GM19372 (cell line): Measurements from ENCODE around the gene NPR2.

ENCODE experiments used
- ATAC-seq: cut with Tn5 transposase; IDR thresholded peaks from one replicate; pipeline ENCODE4 v1.9.1; 2021; ENCODE audit warnings: mild to moderate bottlenecking, low read depth, moderate library complexity; ENCODE audit not compliant: unreplicated experiment

Gene NPR2

GRCh38 chr9:35791297-35791921, at the start of gene NPR2:
TSS of gene NPR2 (plus strand) at chr9:35791591. CDS start at chr9:35792409, 818 bp downstream.
- ATAC-seq: no peak

DNA sequence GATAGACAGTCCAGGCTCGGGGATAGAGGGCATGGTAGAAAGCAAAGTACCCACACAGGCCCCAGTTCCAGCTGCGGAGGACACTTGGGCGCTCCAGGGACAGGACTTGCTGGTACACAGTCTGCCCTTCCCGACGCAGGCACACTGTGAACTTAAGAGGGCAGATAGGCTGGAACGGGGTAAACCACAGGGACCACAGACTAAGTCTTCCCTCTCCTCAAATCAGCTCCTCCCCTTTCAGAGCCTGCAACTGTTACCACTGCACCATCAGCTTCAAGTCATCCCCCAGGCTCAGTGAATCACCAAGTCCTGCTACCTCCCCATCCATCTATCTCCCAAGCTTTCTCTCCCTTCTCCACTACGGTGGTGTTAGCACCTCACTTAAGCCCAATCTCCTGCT, 49.7 kb upstream of the NPR2 start:
- ATAC-seq: no peak

DNA sequence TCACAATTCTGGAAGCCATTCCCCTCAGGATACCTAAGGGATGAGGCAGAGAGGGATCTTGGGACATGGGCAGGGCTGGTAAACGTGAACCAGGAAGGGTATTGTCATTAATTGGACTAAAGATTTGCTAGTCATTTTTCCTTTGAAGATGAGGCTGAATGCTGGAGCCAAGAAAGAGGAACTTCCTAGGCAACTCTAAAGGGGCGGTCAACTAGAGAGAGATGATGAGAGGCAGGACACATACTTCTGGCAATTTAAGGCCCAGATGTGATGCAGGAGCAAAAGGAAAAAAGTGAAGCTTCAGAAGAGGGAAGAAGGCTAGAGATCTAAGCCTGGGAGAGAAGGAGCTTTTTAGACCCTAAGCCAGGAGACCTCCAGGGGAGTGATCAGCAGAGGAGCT, 47.9 kb upstream of the NPR2 start:
- no peak for ATAC-seq

DNA sequence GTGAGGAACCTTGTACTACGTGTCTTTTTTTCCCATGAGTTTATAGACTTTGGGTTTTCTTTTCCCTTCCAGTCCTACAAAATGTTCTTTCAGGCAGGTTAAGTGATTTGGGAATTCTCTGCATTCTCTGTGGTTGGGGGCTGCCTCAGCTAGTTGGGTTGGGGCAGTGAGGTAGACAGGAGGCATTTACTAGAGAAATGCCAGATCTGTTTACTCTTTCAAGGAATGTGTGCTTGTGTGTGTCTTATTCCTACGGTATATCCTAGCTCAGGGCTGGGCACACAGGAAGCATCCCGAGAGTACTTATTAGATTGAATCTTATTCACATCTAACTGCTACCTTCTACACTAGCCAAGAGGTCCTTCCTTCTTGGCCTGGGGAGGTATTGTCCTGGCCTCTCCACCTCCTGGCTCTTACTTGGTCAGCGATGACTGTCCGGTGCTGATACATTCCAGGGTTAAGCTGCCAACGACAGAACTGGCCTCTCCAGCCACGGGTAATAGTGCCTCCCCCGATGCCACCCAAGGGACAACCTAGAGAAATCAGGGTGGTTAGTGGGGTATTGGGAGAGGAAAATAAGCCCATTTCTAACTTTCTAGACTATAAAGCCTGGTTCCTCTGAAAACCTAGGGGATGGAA, 47.4 kb upstream of the NPR2 start:
- ATAC-seq: no peak

DNA sequence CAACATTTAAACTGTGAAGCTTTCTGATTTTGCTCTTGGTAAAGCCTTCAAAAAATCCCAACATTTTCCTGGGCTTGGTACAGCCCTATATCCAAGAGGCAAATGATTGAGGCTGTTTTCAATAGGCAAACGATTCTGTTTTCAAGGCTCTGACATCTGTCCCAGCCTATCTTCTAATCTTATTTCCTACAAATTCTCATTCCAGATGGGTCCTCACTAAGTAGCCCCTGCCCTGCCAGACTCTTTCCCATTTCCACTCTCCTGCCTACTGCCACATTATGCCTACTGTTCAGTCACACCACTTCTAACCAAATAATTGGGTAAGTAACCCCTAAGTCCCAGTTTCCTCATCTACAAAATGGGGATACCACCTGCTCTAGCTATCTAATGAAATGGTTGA, 45.8 kb upstream of the NPR2 start:
- no peak for ATAC-seq

GRCh38 chr9:35746583-35746982, 44.8 kb upstream of the NPR2 start:
- ATAC-seq: no peak

GRCh38 chr9:35748242-35748857, 43.0 kb upstream of the NPR2 start:
- no peak for ATAC-seq

DNA sequence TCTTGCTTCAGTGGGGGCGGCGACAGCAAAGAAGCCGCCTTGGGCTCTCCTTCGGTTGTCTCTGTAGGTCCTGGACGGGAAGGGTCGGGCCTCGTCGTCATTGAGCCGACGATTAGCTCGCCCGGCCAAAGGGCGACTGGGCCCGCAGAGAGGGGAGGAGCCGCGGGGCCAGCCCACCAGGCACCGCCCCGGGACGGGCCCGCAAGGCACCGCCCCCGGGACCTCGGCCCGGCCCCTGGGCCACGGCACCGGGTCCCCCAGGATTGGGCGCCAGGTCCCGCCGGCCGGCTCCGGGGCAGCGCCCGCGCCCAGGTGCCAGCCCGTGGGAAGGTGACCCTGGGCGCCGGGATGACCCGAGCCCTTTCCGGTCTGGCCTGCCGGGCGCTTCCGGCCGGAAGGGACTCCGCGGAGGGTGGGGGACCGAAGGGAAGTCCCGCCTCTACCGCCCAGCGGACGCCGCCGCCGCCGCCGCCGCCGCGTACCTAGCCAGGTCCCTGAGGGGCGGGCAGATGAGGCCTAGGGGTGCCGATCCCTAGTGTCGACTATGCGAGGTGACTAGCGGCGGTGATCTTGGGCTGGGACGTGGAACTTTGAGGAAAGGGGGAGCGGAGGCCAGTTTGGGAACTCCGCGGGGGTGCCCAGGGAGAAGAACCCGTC, 42.4 kb upstream of the NPR2 start, which contains the start of the genes GBA2 and RGP1:
Gene GBA2 (minus strand): TSS at position 371 of the 657 bp plus-strand sequence. CDS start 524 bp downstream, outside the sequence.
Gene RGP1 (plus strand): TSS at position 430 of the 657 bp plus-strand sequence. CDS start 469 bp downstream, outside the sequence.
- ATAC-seq: peak; percentile 79

DNA sequence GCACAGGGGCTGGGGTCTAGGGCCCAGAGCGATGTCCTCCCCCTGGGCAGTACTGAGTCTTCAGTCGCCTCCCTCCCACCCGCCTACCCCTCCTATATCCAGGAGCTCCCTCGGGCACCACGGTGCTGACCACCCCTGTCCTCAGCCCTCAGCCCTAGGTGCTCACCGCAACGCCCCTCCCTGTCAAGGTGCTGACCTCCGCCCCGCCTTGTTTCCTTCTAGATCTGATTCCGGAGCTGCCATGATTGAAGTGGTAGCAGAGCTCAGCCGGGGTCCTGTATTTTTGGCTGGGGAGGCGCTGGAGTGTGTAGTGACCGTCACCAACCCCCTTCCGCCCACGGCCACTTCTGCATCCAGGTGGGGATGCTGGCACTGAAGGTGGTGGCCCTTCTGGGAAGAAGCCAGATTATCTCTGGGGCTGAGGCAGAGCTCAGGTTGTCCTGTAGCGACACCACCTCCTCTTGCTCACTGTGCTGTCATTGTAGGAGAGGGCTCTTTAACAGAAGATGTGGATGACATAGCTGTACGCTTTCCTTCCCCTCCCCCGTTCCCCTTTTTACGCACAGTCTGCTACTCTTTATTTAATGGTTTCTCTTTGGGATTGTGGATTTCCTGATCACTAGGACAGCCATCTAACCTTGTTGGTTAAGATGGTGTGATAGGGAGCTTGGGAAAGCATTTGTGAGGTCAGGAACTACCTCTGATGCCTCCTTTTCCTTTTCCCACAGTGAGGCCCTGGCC, 41.7 kb upstream of the NPR2 start:
- peak; percentile 37 for ATAC-seq

GRCh38 chr9:35750256-35750531, 41.2 kb upstream of the NPR2 start:
- ATAC-seq: no peak

- ATAC-seq: no peak
Measured at GRCh38 chr9:35753466-35753865, 37.9 kb upstream of the NPR2 start.

DNA sequence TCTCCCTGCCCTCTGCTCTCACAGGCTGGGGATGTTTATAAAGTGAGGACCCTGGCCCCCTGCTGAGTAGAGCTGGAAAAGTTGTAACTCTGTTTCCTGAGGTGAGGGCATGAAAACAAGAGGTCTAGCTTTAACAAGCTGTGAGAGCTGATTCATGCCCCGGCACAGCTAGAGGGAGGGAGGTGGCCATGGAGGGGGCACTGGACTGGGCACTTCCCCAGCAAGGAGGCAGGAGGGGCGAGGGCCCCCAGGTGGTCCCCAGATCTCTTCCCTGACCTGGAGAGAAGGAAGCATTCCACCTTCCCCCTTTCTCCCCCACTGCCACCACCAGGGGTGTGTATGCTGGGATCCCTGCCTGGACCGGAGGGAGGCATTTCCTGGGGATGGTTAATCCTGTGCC, 37.1 kb upstream of the NPR2 start, which contains the start of gene MSMP:
Gene MSMP (minus strand): TSS at position 13 of the 400 bp plus-strand sequence. CDS start 147 bp downstream, outside the sequence.
- ATAC-seq: no peak

DNA sequence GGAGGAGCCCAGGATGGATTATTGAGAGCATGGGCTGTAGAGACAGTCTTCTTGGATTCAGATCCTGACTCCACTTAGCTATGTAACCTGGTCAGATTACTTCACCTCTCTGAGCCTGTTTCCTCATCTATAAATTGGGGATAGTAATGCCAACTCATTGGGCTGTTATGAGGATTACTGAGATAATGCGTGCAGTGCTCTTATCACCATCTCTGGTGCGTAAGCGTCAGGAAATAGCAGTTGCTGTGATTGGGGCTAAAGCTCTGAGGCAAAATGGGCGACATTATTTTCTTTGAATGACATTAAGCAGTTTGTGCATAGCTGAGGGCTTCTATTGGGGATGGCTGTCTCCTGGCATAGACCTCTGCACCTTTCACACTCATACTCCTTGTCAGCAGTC, 36.3 kb upstream of the NPR2 start:
- ATAC-seq: no peak

DNA sequence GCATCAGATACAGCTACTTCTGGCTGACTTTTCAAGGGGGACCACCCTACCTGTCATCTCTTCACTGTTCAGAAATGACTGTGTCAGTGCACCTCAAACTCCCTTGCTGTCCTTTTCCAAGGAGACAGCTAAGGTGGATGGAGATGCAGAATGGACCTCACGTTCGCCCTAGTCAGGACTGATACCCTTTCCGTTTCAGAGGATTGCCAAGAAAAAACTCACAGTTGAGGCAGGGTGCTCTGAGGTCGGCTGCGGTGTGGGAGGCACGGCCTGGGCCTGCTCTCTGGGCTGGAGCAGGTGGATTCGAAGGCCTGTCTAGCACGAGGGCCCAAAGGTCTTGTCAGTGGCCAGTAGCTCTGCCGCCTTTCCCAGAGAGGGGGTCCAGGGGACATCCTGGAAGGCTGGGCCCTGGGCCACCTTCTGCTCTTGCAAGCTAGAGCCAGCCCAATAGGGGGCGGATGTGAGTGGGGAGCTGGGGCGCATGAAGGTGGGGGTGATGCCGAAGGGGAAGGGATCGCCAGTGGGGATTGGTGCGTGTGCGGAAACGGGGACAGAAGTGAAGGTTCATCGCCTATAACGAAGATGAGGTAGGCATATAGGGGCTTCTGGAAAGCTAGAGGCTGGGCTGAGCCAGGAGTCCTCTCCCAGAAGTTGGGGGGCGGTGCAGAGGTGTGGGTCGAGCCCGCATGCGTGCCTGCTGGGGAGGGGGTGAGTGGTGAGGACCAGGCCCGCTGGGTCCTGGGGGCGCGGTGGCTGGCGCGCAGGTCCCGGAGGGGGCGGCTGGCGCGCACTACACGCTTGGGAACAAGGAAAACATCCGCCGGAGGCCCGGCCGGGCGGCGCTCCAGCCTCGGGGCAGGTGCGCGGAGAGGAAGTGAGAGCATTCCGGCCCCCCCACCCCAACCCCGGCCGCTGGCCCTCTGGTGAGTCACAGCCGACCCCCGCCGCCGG, 34.8 kb upstream of the NPR2 start:
- peak; percentile 67 for ATAC-seq

GRCh38 chr9:35757226-35757891, 34.0 kb upstream of the NPR2 start:
- peak; percentile 37 for ATAC-seq

DNA sequence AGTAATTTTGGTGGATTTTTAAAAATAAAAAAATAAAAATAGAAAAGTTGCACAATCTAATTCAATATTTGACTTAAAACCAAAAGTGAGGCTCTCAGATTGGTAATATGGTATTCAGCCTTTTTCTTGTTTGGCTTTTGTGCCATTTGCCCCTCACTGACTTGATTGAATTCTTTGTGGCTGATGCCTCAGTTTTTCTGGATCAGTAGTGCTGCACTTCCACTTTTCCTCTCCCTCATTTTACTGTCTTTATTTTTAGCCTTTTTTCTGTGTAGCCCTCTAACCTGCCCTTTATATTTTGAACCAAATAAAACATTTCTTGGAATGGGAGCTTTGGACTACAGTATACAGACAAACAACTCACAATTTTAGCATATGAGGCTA, 33.5 kb upstream of the NPR2 start:
- no peak for ATAC-seq

- no peak for ATAC-seq
Measured at GRCh38 chr9:35758475-35759050, 32.8 kb upstream of the NPR2 start.

GRCh38 chr9:35759795-35760194, 31.6 kb upstream of the NPR2 start:
- no peak for ATAC-seq

DNA sequence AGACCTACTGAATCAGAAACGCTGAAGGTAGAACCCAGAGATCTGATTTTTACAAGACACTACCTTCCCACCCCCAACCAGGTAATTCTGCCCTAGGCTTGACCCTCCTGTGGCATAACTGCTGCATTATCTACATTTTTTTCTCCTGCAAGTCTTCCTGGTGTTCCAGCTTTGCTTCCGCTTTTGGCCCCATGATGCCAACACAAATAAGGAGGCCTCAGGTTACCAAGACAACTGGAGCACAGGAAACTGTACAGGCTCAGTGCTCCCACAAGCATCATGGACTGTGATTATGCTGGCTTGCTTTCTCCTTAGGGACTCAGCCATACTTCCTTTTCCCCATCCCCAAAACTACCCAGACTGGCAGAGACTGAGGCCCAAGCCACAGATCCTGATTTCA, 30.7 kb upstream of the NPR2 start:
- ATAC-seq: no peak
